DMS53 treated with DMSO at 0.1 percent for 48 hours (cell line): Measurements from ENCODE around the gene NBEAL1.
"Not testable (repeated sequence)": the region's sequence is repeated elsewhere in the genome, so short reads cannot be mapped to it uniquely, and the experiment has no call there.

Experiments
- DNase-seq: peaks from one replicate; lab custom pipeline; 2025; ENCODE audit not compliant: unreplicated experiment; lab: John Stamatoyannopoulos, UW

Gene NBEAL1

DNA sequence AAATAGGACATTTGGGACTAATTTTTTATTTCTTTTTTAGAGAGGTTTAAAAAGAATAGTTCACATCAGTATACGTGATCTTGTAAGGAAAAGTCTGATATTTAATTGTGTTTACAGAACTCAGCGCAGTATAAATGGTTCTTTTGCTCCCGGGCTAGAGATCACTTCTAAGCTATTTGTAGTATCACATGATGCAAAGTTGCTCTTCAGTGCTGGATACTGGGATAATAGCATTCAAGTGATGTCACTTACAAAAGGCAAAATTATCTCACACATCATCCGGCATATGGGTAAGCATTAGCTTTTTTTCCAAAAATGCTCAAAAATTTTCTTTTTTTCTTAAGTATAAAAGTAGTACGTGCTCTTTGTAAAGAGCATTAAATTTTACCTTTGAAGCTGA, 186.8 kb downstream of the NBEAL1 start:
- no peak for DNase-seq

- no peak for DNase-seq
Measured at GRCh38 chr2:203209538-203209937, 194.9 kb downstream of the NBEAL1 start.

- peak; percentile 21 for DNase-seq
Measured at GRCh38 chr2:203225423-203226039, 210.9 kb downstream of the NBEAL1 start.

DNA sequence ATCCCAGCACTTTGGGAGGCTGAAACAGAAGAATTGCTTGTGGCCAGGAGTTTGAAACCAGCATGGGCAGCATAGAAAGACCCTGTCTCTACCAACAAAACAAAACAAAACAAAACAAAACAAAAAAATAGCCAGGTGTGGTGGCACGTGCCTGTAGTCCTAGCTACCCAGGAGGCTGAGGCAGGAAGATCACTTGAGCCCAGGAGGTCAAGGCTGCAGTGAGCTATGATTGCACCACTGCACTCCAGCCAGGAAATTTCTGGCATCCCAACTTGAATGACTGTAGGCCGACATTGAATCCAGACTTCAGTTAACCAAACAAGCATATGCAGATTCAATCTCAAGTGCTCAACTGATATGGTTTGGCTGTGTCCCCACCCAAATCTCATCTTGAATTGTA, 215.0 kb downstream of the NBEAL1 start:
- DNase-seq = not testable (repeated sequence)

GRCh38 chr2:203237346-203238238, 222.9 kb downstream of the NBEAL1 start:
- DNase-seq = peak; percentile 8

- DNase-seq = no peak
Measured at GRCh38 chr2:203238292-203238703, 223.6 kb downstream of the NBEAL1 start.

DNA sequence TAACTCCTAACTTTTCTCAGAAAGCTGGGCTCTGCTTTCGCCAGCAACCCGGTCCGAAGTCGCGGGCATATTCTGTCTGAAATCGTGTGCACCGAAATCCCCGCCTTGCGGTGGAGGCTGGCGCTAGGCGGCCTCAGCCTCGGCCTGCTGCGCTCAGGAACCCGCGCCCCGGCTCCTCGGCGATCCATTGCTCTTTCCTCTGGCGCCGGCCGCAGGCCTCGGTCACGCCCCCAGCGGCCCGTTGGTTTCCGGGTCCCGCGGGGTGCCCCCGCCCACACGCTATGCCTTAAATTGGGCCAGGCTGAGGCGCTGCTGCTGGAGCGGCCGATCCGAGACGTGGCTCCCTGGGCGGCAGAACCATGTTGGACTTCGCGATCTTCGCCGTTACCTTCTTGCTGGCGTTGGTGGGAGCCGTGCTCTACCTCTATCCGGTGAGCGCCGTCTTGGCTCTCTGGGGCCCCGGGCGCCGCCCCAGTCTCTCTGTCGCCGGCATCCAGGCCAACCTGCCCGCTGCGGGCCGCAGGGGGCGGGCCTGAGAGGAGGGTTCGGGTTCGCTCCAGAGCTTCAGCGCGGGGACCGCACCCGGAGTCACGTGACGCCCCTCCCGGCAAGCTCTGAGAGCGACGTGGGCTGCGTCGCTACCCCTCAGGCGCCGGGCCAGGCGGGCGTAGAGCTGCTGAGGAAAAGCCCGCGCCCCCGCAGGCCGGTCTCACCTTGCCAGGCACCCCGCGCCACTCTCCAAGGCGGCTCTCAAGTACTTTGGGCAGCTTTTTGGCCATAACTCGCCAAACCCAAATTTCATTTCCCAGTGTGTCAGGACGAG, 224.2 kb downstream of the NBEAL1 start, which contains the start of gene CYP20A1:
TSS of gene CYP20A1 (plus strand) at position 315 of the 823 bp plus-strand sequence. CDS start at position 360, 45 bp downstream.
- DNase-seq = peak; percentile 94

GRCh38 chr2:203240491-203240890, 225.8 kb downstream of the NBEAL1 start:
- no peak for DNase-seq

- no peak for DNase-seq
Measured at GRCh38 chr2:203242518-203242917, 227.8 kb downstream of the NBEAL1 start.

DNA sequence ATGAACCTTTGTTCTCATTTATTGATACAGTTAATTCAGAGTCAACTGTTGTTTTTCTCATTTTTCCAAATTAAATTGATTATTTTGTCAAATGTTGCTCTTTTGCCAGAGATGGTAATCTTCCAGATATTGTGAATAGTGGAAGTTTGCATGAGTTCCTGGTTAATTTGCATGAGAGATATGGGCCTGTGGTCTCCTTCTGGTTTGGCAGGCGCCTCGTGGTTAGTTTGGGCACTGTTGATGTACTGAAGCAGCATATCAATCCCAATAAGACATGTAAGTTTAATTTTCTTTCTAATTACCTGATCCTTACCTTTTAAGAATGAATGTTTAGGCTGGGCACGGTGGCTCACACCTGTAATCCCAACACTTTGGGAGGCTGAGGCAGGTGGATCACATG, 232.0 kb downstream of the NBEAL1 start:
- DNase-seq = no peak

DNA sequence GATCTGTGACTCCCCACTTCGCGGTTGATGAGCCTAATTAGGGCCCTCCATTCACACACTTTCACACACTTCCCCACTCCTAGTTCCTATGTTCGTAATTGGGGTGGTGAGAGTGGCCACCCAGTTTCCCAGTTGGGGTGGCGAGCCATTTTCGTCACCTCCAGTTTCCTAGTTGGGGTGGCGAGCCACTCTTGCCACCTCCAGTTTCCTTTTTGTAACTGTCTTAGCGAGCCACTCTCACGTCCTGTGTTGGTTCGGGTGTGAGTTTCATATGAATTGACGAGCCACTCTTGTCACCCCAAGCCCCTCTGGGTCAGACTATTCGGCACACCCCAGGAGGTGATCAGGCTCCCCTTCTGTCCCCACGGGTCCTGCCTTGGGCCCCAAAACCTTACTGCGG, 238.1 kb downstream of the NBEAL1 start:
- DNase-seq = no peak

GRCh38 chr2:203253422-203254095, 238.9 kb downstream of the NBEAL1 start:
- DNase-seq = not testable (repeated sequence)

DNA sequence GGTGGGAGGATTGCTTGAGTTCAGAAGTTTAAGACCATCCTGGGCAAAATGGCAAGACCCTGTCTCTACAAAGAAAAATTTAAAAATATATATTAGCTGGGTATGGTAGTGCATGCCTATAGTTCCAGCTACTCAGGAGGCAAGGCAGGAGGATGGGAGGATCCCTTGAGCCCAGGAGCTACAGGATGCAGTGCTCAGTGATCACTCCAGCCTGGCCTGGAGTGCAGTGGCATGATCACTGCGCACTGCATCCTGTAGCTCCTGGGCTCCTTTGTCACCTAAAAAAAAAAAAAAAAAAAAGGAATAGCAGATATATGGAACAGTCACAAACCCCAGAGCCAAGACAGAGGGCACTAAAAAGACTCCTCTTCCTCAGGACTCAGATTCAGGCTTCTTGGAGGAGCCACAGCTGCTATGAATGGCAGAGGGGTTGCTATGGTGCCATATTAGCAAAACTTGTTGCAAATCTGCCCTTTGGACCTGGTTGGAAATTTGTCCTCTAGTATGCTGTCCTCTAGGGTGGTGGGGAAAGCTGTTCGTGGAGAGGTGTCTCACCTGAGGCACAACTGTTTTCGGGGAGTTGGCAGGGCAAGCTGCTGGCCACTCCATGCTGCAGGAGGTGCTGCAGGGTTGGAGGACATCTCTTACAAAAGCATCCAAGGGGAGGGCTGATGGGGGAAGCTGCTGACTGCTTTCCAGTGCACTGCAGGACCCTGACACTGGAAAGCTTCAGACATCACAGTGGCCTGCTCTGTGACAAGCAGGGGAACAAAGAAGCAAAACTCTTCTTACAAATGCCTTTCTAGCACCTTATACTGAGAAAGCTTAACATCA, 246.9 kb downstream of the NBEAL1 start:
- no peak for DNase-seq
